ENCODE results near the gene PHAX.

PHAX gene

DNA sequence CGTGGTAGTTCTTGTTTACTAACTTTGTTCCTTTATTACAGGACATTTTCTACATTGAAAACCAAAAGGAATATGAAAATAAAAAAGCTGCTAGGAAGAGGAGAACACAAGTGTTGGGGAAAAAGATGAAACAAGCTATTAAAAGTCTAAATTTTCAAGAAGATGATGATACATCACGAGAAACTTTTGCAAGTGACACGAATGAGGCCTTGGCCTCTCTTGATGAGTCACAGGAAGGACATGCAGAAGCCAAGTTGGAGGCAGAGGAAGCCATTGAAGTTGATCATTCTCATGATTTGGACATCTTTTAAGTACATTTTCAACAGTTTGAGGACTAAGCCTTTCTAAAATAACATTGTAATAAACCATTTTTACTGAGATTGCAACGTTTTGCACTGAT, 23.8 kb downstream of the PHAX start:
- DNase-seq (ENCODE audit: low read depth) = no peak
- TF ChIP-seq, protein P1, sequence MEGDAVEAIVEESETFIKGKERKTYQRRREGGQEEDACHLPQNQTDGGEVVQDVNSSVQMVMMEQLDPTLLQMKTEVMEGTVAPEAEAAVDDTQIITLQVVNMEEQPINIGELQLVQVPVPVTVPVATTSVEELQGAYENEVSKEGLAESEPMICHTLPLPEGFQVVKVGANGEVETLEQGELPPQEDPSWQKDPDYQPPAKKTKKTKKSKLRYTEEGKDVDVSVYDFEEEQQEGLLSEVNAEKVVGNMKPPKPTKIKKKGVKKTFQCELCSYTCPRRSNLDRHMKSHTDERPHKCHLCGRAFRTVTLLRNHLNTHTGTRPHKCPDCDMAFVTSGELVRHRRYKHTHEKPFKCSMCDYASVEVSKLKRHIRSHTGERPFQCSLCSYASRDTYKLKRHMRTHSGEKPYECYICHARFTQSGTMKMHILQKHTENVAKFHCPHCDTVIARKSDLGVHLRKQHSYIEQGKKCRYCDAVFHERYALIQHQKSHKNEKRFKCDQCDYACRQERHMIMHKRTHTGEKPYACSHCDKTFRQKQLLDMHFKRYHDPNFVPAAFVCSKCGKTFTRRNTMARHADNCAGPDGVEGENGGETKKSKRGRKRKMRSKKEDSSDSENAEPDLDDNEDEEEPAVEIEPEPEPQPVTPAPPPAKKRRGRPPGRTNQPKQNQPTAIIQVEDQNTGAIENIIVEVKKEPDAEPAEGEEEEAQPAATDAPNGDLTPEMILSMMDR (IDR thresholded peaks at IDR 0.05; ENCODE audit: insufficient read depth, low read depth, low read length, missing control alignments) = no peak
- no peak overlapping the region for H3K4me3 ChIP-seq (ENCODE audit: low read depth, low read length)

DNA sequence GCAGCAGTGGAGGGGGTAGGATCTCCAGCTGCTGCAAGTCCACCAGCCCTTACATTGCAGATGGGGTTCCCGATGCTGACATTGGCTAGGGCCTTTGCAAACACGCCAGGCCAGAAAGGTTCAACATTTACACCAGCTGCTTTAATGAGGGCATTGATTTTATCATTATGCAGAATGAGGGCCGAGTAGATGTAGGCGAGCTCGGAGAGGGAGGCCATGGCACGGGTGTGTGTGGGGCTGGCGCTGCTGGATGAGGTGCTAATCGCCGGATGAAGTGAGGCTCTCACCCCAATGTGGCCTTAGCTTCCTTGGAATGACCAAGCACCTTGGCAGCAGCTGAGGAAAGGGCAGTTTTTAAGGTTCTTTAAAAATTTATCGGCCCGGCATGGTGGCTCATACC, 27.4 kb downstream of the PHAX start:
- H3K4me3 ChIP-seq (ENCODE audit: low read depth, low read length) = no peak overlapping the region
- TF ChIP-seq, protein P1 (IDR thresholded peaks at IDR 0.05; ENCODE audit: insufficient read depth, low read depth, low read length, missing control alignments) = no peak
- DNase-seq (ENCODE audit: low read depth) = no peak

DNA sequence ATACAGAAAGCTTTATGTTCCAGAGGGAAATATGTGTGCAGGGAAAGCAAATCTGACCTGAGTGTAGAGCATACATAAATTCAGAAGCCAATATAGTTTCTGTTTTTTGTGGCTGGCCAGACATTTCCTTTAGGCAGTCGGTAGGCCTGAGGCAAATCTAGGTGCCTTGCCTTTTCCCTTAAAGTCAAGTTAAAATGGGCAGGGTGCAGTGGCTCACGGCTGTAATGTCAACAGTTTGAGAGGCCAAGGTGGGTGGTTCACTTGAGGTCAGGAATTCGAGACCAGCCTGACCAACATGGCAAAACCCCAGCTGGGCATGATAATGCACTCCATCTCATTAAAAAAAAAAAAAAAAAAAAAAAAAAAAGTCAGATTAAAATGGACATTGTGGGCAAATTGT, 31.2 kb downstream of the PHAX start:
- TF ChIP-seq, protein P1 (IDR thresholded peaks at IDR 0.05; ENCODE audit: insufficient read depth, low read depth, low read length, missing control alignments) = no peak
- no peak overlapping the region for H3K4me3 ChIP-seq (ENCODE audit: low read depth, low read length)
- DNase-seq (ENCODE audit: low read depth) = no peak

DNA sequence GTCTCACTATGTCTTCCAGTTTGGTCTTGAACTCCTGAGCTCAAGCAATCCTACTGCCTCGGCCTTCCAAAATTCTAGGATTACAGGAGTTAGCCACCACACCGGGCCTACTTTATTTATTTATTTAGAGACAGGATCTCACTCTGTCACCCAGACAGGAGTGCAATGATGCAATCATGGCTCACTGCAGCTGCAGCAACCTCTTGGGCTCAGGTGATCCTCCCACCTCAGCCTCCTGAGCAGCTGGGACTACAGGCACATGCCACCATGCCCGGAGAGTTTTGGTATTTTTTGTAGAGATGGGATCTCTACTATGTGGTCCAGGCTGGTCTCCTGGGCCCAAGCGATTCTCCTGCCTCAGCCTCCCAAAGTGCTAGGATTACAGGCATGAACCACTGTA, 32.8 kb downstream of the PHAX start:
- DNase-seq (ENCODE audit: low read depth) = no peak
- H3K4me3 ChIP-seq (ENCODE audit: low read depth, low read length) = no peak overlapping the region
- TF ChIP-seq, protein P1 (IDR thresholded peaks at IDR 0.05; ENCODE audit: insufficient read depth, low read depth, low read length, missing control alignments) = no peak

DNA sequence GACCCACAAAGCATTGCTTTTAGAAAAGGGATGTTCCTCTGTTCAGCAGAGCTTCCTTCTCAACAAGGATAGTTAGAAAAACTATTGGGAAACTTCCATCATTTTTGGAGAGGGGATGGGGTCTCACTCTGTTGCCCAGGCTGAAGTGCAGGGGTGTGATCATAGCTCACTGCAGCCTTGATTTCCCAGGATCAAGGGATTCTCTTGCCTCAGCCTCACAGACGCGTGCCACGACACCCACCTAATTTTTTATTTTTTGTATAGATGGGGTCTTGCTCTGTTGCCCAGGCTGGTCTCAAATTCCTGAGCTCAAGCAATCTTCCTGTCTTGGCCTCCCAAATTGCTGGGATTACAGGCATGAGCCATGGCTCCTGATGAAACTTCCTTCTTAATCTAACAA, 34.8 kb downstream of the PHAX start:
- H3K4me3 ChIP-seq (ENCODE audit: low read depth, low read length) = no peak overlapping the region
- TF ChIP-seq, protein P1 (IDR thresholded peaks at IDR 0.05; ENCODE audit: insufficient read depth, low read depth, low read length, missing control alignments) = no peak
- no peak for DNase-seq (ENCODE audit: low read depth)

DNA sequence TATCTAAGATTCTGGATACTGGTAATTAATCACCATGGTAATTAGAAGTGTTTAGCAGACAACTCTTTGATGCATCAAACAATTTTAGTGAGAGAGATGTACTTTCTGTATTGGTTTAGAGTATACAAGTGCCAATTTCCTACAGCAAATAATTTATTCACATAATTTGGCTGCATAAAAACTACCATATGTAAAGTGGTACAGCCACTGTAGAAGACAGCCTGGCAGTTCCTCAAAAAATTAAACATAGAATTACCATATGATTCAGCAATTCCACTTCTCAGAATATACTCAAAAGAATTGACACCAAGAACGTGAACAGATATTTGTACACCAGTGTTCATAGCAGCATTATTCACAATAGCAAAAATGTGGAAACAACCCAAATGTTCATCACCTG, 36.2 kb downstream of the PHAX start:
- DNase-seq (ENCODE audit: low read depth) = no peak
- TF ChIP-seq, protein P1 (IDR thresholded peaks at IDR 0.05; ENCODE audit: insufficient read depth, low read depth, low read length, missing control alignments) = no peak
- no peak overlapping the region for H3K4me3 ChIP-seq (ENCODE audit: low read depth, low read length)

DNA sequence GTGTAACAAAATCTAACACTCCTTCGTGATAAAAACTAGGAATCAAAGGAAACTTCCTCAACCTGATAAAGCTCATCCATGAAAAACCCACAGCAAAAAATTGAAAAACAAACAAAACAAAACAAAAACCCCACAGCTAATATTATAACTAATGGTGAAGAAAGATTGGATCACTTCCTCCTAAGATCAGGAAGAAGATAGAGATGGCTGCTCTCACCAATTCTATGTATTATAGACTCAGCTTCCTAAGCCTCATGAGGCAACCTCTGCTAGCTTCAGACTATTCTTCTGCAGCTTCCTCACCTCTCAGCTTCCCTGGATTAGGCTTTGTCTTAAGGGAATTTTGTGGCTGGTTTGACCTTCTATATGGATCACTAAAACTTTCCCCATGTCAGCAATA, 40.1 kb downstream of the PHAX start:
- TF ChIP-seq, protein P1 (IDR thresholded peaks at IDR 0.05; ENCODE audit: insufficient read depth, low read depth, low read length, missing control alignments) = no peak
- no peak for DNase-seq (ENCODE audit: low read depth)

More for the DNA sequence above, 40.1 kb downstream of the PHAX start:
- H3K4me3 ChIP-seq (ENCODE audit: low read depth, low read length) = no peak overlapping the region
